HTERT RPE-1 (cell line): ENCODE results near the gene HMG20B.

Experiments
- in situ Hi-C: fragments of 300-500 bp; cut with MboI; formaldehyde crosslinking; loops from 4 replicates; pipeline ENCODE4 v1.14.3; 2020; ENCODE audit warnings: low sequenced_read_pairs

The HMG20B gene

DNA sequence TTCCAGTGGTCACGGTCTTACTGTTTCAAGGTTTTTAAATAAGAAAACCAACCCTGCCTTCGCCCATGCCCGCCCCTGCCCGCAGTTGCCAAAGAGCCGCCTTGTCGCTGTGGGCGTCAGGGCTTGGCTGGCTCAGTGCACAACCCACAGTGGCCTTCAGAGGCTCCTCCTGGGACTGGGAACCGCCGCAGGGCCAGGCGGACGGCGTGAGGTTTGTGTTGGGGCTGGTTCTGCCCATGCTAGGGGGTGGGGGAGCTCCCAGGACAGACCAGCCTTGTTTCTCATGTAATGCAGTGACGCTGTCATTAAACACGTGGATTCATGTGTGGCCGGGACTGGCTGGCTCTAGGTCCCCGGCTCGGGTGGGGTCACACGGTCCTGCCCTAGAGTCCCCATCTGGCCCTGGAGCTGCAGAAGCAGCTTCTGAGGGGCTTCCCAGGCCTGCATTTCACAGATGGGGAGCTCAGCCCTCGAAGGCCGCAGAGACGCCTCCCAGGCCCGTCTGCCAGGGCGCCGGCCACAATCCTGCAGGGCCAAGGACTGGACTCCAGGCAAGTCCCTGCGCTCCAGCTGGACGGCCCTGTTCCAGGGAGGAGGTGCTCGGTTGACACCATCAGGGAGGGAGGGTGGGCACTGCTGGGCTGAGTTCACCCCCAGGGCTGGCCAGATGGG is 36.2 kb upstream of the HMG20B start:
- in situ Hi-C loops, result no loop called here

- in situ Hi-C loops, result no loop called here
These were observed 35.7 kb upstream of the HMG20B start for GRCh38 chr19:3537101-3537437.

DNA sequence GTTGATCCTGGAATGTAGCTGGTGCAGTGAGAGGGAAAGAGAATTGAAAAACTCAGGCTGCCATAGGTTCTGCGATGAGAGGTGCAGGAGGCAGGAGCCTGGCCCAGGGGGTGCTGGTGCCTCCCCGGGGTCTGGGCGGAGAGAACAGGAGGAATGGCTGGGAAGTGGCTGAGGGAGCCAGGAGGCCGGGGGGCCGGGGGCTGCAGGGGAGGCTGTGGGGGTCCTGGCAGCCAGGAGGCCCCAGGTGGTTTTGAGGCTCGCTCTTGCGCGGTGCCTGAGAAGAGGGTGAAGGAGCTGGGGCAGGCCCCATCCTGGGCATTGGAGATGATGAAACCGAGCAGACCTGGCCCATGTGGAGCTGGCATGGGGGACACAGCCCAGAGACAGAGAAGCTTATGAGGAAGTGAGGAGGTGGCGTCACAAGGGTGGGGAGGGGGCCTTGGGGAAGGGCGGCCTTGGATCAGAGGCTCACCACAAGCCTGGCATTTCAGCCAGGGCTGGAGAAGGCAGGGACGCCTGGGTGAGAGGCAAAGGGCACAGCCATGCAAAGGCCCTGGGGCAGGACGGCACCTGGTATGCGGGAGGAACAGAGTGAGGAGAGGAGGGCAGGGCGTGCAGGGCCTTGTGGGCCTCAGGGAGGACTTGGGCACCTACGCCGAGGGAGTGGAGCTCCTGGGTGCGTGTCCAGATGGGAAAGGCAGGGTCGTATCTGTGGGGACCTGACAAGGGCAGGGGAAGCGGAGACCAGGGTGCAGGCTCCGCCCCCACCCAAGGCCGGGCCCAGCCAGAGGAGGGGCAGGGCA is 35.1 kb upstream of the HMG20B start:
- in situ Hi-C loops, result no loop called here

DNA sequence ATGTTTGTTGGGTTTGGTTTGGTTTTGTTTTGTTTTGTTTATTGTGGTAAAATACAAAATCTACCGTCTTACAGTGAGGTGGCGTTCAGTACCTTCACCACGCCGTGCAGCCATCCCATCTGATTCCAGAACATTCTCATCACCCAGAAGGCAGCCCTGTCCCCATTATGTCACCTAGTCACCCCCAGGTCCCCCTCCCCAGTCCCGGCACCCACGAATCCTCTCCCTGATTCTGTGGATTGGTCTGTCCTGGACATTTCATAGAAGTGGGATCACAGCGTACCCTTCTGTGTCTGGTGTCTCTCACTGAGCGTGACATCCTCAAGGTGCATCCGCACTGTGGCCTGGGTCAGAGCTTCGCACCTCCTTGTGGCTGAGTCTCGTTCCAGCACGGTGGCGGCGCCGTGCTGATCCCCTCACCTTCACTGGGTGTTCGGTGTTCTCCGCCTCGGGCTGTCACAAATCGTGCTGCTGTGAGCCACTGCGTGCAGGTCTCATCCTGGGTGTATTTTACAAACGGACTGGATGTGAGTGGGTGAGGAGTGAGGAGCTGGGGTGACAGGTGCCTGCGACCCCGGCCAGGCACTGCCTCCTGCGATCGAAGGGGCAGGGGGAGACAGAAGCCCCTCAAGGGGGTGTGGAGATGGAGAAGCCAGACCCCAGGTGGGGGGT is 34.4 kb upstream of the HMG20B start:
- in situ Hi-C loops, result no loop called here

- in situ Hi-C loops, result no loop called here
These were observed 33.6 kb upstream of the HMG20B start, which contains the start of gene TEKTIP1 for GRCh38 chr19:3538965-3539755. Gene TEKTIP1, plus strand, starts transcription at chr19:3539174. Its CDS starts 4 bp downstream, at chr19:3539178.

- in situ Hi-C loops, result no loop called here
These were observed 33.0 kb upstream of the HMG20B start for GRCh38 chr19:3539756-3540118.

- in situ Hi-C loops, result no loop called here
These were observed 29.3 kb upstream of the HMG20B start for GRCh38 chr19:3543150-3544057.

DNA sequence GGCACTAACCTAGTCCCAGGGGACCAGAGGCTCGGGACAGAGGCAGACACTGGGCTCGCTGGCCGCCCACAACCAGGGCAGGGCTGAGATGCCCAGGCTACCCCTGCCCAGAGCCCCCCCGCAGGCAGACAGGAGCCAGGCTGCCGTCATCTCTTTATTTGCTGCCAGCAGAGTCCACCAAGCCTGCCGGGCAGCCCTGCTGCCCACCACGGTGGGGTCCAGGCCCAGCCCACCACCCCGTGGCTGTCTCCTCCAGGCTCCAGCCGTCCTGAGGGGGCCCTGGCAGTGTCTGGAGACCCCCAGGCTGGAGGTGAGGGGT is 28.7 kb upstream of the HMG20B start:
- in situ Hi-C loops, result no loop called here

- in situ Hi-C loops, result no loop called here
These were observed 27.7 kb upstream of the HMG20B start for GRCh38 chr19:3544742-3545668.

- in situ Hi-C loops, result no loop called here
These were observed 27.1 kb upstream of the HMG20B start for GRCh38 chr19:3545669-3546034.

- in situ Hi-C loops, result no loop called here
These were observed 26.6 kb upstream of the HMG20B start for GRCh38 chr19:3546119-3546518.

GRCh38 chr19:3547301-3547731 is 25.4 kb upstream of the HMG20B start:
- in situ Hi-C loops, result no loop called here

- in situ Hi-C loops, result no loop called here
These were observed 24.9 kb upstream of the HMG20B start for GRCh38 chr19:3547767-3548282.

DNA sequence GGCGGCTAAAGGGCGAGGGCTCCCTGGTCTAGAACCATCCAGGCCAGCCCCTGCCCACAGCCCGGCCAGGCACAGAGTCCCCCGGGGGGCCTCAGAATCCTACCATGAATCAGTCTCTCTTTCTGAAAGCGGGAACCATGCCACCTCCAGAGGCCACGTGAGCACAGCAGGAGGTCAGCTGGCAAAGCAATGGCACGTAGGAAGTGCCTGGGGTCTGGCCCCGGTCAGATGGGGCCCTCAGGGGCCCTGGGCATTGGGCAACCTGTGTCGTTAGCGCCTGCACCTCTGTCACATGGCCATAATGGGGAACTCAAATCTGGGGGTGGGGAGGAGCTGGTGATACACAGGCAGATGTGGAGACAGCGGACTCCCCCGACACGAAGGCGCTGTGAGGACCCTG is 24.1 kb upstream of the HMG20B start:
- in situ Hi-C loops, result no loop called here

GRCh38 chr19:3549816-3550215 is 22.9 kb upstream of the HMG20B start:
- in situ Hi-C loops, result no loop called here

DNA sequence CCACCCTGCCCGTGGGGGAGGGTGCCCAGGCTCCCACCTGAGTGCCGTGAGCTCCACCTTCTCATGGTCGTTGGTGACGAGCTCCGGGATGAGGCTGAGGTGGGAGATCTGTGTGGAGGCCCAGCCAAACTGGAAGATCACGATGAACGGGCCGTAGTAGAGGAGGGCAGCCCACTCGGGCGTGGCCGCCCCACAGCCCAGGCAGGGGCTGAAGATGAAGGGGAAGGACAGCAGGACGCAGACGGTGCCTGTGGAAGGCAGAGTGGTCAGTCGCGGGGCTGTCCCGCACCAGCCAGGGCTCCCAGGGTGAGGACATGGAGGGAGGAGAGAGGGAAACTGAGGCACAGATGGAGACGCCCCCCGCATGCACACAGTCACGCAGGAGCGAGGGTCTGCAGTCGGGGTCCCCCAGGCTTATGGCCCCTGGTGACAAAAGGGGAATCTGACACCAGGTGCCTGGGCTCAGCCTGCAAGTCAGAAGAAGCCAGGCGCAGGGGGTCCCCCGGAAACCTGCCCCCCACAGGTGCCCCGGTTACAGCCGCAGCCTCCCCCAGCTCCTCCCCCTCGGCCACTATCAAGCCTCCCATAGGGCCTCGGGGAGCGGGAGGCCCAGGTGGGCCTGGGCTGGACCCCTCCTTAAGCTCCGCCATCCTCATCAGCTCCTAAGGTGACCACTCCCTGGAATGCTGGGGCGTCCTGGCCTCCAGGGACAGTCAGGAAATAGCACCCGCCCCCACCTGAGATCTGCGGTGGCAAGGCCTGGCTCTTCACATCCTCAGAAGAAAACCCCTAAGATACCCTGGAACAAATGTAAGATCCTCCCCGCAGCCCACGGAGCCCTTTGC is 21.6 kb upstream of the HMG20B start:
- in situ Hi-C loops, result no loop called here

GRCh38 chr19:3551792-3552095 is 21.0 kb upstream of the HMG20B start:
- in situ Hi-C loops, result no loop called here
